ENCODE data around the gene SYPL2.
"Not testable (repeated sequence)": the region's sequence is repeated elsewhere in the genome, so short reads cannot be mapped to it uniquely, and the experiment has no call there.

- TF ChIP-seq CTCF (IDR thresholded peaks at IDR 0.05; ENCODE audit: borderline replicate concordance, extremely low read depth, low read length, poor library complexity, severe bottlenecking); EZH2 (IDR thresholded peaks at IDR 0.05; ENCODE audit: borderline replicate concordance, low read depth, low read length, severe bottlenecking): not testable (repeated sequence)
These were observed 7.1 kb downstream of the SYPL2 start for GRCh38 chr1:109473284-109474057.
